Astrocyte of the spinal cord (primary cell): Measurements from ENCODE around the gene DDX19B.
"Not testable (repeated sequence)": the region's sequence is repeated elsewhere in the genome, so short reads cannot be mapped to it uniquely, and the experiment has no call there.

Experiments
- DNase-seq: peaks from one replicate; pipeline ENCODE4 v3.0.0; 2011; ENCODE audit warnings: low read depth, low spot score
- H3K4me3 ChIP-seq: 2 replicates; pipeline ENCODE4 v1.5.1; 2011; ENCODE audit warnings: low read depth, mild to moderate bottlenecking, low read length, moderate library complexity
- CTCF ChIP-seq: IDR thresholded peaks from 2 replicates; pipeline ENCODE4 v1.5.1; 2012; ENCODE audit warnings: low read depth, mild to moderate bottlenecking, low read length, inconsistent platforms
- in situ Hi-C: cut with HindIII; loops from 2 replicates; pipeline ENCODE4 v1.10.0; 2017; ENCODE audit warnings: low sequenced_read_pairs

Gene DDX19B

DNA sequence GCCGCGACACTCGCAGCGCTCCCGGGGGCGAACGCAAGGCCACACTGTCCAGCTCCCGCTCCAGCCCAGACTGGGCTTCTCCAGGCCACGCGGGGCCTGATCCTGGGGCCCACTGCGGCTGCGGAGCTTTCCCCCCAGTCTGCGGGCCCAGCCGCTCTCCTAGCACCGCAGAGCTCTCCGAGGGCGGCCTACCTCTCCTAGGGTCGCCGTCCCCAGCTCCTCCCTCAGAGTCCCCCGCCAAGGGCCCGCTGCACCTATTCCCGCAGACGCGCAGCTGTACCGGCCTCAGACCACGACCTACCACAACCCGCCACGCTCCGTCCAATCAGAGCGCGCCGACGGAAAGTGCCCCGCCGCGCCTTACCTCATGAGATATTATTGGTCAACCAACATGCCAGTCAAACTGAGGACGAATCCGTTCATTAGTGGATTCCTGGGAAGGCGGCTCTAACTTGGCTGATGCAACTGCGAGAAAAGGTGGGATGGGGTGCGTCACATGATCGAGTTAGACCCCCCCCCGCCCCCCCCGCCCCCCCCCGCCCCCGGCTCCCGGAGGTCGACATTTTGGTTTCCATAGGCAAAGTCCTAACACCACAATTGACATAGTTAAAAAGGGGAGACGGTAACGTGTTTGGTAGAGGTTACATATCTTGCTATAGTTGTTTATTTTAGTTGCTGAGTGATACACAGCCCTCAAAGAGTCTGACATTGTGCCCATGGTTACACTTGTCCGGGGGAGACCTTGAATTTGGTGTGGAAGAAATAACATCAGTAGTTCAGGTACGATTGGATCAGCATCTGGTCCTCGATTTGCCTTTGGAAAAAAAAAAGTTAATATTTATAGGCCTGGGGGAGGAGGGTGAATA, 9.5 kb upstream of the DDX19B start, which contains the start of gene AARS1:
Gene AARS1, minus strand, starts transcription at position 278 of the 866 bp plus-strand sequence. CDS start 6,743 bp downstream, outside the sequence.
- DNase-seq = peak; percentile 100
- H3K4me3 ChIP-seq = peak within 1 kb of the TSS; percentile 91
- in situ Hi-C loops = no loop called here
- no peak for TF ChIP-seq CTCF

DNA sequence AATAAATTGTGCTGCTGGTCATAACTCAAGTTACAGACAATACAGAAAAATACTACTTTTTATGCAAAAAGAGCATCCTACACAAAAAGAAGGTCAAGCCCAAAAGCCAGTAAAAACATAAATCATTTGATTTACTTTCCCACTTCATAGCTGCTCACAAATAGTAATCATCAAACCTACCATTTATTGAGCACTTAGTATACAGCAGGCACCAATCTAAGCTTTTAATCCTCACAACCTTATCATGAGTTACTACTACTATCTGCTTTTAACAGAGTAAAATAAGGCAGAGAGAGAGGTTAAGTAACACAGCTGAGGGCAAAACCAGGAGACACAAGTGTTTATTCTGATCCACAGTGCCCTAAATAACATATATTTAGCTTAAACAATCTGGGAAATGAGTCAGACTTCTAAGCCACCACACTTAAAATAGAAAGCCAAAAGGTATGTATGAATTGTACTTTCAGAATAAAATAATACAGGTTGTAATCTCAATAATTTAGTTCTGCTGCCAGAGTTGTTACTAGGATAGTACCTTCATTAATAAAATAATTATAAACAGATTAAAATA, 8.0 kb upstream of the DDX19B start:
- no peak for DNase-seq
- in situ Hi-C loops = no loop called here
- TF ChIP-seq CTCF = no peak

DNA sequence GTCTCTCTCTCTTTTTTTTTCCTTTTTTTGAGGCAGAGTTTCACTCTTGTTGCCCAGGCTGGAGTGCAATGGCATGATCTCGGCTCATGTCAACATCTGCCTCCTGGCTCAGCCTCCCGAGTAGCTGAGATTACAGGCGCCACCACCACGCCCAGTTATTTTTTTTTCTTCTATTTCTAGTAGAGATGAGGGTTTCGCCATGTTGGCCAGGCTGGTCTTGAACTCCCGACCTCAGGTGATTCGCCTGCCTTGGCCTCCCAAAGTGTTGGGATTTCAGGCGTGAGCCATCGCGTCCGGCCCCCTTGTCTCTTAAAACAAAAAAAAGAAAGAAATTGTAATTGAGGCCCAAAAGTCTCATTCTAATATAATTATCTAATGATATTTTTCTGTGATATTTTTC, 6.8 kb upstream of the DDX19B start:
- DNase-seq, in situ Hi-C loops, H3K4me3 ChIP-seq: not testable (repeated sequence)

More for the DNA sequence above, 8.0 kb upstream of the DDX19B start:
- no peak overlapping the region for H3K4me3 ChIP-seq

- no peak for DNase-seq
- in situ Hi-C loops = no loop called here
- TF ChIP-seq CTCF = no peak
- no peak overlapping the region for H3K4me3 ChIP-seq
These were observed 4.5 kb upstream of the DDX19B start for GRCh38 chr16:70294385-70295025.

GRCh38 chr16:70295634-70296033, 3.4 kb upstream of the DDX19B start:
- no peak overlapping the region for H3K4me3 ChIP-seq
- in situ Hi-C loops = no loop called here
- DNase-seq = no peak
- TF ChIP-seq CTCF = no peak

DNA sequence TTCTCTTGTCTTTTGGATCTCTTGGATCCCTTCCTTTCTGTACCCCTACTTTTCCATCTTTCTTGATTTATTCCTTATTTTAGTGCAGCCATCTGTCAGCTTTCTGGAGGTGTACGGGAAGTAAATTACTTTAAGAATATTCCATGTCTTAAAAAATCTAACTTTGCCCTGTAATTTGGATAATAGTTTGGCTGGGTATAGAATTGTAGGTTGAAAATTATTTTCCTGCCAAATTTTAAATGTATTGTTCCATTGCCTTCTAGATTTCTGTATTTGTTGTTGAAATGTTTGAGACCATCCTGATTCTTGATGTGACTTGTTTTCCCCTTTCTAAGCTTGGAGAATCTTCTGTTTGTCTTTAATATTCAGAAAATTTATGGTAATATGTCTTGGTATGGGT, 2.1 kb downstream of the DDX19B start:
- in situ Hi-C loops = no loop called here
- no peak for DNase-seq
- TF ChIP-seq CTCF = no peak
- no peak overlapping the region for H3K4me3 ChIP-seq

GRCh38 chr16:70302745-70303144, 3.8 kb downstream of the DDX19B start:
- DNase-seq = no peak
- TF ChIP-seq CTCF = no peak
- in situ Hi-C loops = no loop called here
- H3K4me3 ChIP-seq = no peak overlapping the region
